Placental epithelial cell (primary cell): Measurements from ENCODE around the gene NR5A2. TPM values are rescaled to one million over a fixed set of nuclear protein-coding genes. Genes with fewer than 3 reads are reported as not detected.

Experiments
- small RNA-seq: library from RNA; depleted of rRNA; stranded (forward); fragments of <200 nt; gene quantifications from one replicate; pipeline ENCODE3, GENCODE V24; 2012
- total RNA-seq: library from RNA; depleted of rRNA; stranded (reverse); fragments of >200 nt; gene quantifications from 2 replicates; pipeline ENCODE4 v1.2.3, GENCODE V29; 2012

Gene NR5A2
- total RNA-seq: 0.22 and 0.79 TPM in 2 replicates

GRCh38 chr1:200027264-200027823, at the start of gene NR5A2:
Gene NR5A2 (plus strand): TSS chr1:200027710. CDS start chr1:200027848, 138 bp downstream.

Small RNA genes lying within 50 kb of the gene (small RNA-seq; reads per million reads assigned to genes)
- not detected for gene RNU6-570P
- gene RNU6-609P: not detected
- not detected for gene RNU6-716P
